ENCODE data around the gene RPAP2.
"Not testable (repeated sequence)": the region's sequence is repeated elsewhere in the genome, so short reads cannot be mapped to it uniquely, and the experiment has no call there.

Gene RPAP2

GRCh38 chr1:92323473-92324453, 24.9 kb downstream of the RPAP2 start:
- DNase-seq (ENCODE audit: low read depth), result no peak

GRCh38 chr1:92324784-92325183, 25.9 kb downstream of the RPAP2 start:
- DNase-seq (ENCODE audit: low read depth), result no peak

GRCh38 chr1:92326681-92327080, 27.8 kb downstream of the RPAP2 start:
- no peak for DNase-seq (ENCODE audit: low read depth)

GRCh38 chr1:92327794-92328193, 28.9 kb downstream of the RPAP2 start:
- no peak for DNase-seq (ENCODE audit: low read depth)

- DNase-seq (ENCODE audit: low read depth), result no peak
Observed at GRCh38 chr1:92329347-92330129, 30.7 kb downstream of the RPAP2 start.

GRCh38 chr1:92333668-92334067, 34.8 kb downstream of the RPAP2 start:
- DNase-seq (ENCODE audit: low read depth), result no peak

- DNase-seq (ENCODE audit: low read depth), result no peak
Observed at GRCh38 chr1:92340154-92340553, 41.3 kb downstream of the RPAP2 start.

- DNase-seq (ENCODE audit: low read depth), result no peak
Observed at GRCh38 chr1:92342401-92342800, 43.5 kb downstream of the RPAP2 start.

- no peak for DNase-seq (ENCODE audit: low read depth)
Observed at GRCh38 chr1:92343061-92343460, 44.2 kb downstream of the RPAP2 start.

- DNase-seq (ENCODE audit: low read depth), result no peak
Observed at GRCh38 chr1:92346866-92347640, 48.2 kb downstream of the RPAP2 start.

GRCh38 chr1:92352856-92353255, 54.0 kb downstream of the RPAP2 start:
- DNase-seq (ENCODE audit: low read depth), result no peak

- DNase-seq (ENCODE audit: low read depth), result no peak
Observed at GRCh38 chr1:92354259-92354658, 55.4 kb downstream of the RPAP2 start.

- no peak for DNase-seq (ENCODE audit: low read depth)
Observed at GRCh38 chr1:92356956-92357355, 58.1 kb downstream of the RPAP2 start.

GRCh38 chr1:92359382-92359781, 60.5 kb downstream of the RPAP2 start:
- not testable (repeated sequence) for DNase-seq (ENCODE audit: low read depth)

GRCh38 chr1:92359986-92360385, 61.1 kb downstream of the RPAP2 start:
- no peak for DNase-seq (ENCODE audit: low read depth)

- DNase-seq (ENCODE audit: low read depth), result no peak
Observed at GRCh38 chr1:92362970-92363369, 64.1 kb downstream of the RPAP2 start.

- DNase-seq (ENCODE audit: low read depth), result no peak
Observed at GRCh38 chr1:92363401-92363800, 64.5 kb downstream of the RPAP2 start.

GRCh38 chr1:92365378-92366039, 66.7 kb downstream of the RPAP2 start:
- DNase-seq (ENCODE audit: low read depth), result no peak

GRCh38 chr1:92366040-92366395, 67.2 kb downstream of the RPAP2 start:
- no peak for DNase-seq (ENCODE audit: low read depth)

GRCh38 chr1:92367496-92367895, 68.6 kb downstream of the RPAP2 start:
- no peak for DNase-seq (ENCODE audit: low read depth)

- DNase-seq (ENCODE audit: low read depth), result no peak
Observed at GRCh38 chr1:92372164-92372563, 73.3 kb downstream of the RPAP2 start.

- no peak for DNase-seq (ENCODE audit: low read depth)
Observed at GRCh38 chr1:92374223-92374622, 75.4 kb downstream of the RPAP2 start.
